GM18498 (cell line): ENCODE data around the gene ARHGAP35.
"Not testable (repeated sequence)": the region's sequence is repeated elsewhere in the genome, so short reads cannot be mapped to it uniquely, and the experiment has no call there.

Experiments
- ATAC-seq: cut with Tn5 transposase; IDR thresholded peaks from one replicate; pipeline ENCODE4 v1.9.1; 2021; ENCODE audit warnings: mild to moderate bottlenecking, moderate library complexity; ENCODE audit not compliant: unreplicated experiment

The ARHGAP35 gene

GRCh38 chr19:46868025-46868802, 7.4 kb downstream of the ARHGAP35 start:
- ATAC-seq: no peak

- not testable (repeated sequence) for ATAC-seq
These were observed 10.4 kb downstream of the ARHGAP35 start for GRCh38 chr19:46871173-46871572.

- no peak for ATAC-seq
These were observed 12.2 kb downstream of the ARHGAP35 start for GRCh38 chr19:46872967-46873366.

GRCh38 chr19:46875234-46875633, 14.4 kb downstream of the ARHGAP35 start:
- ATAC-seq: no peak

GRCh38 chr19:46875657-46876056, 14.9 kb downstream of the ARHGAP35 start:
- ATAC-seq: no peak

- ATAC-seq: no peak
These were observed 18.0 kb downstream of the ARHGAP35 start for GRCh38 chr19:46878613-46879375.

GRCh38 chr19:46880431-46880830, 19.6 kb downstream of the ARHGAP35 start:
- ATAC-seq: no peak

GRCh38 chr19:46881092-46881491, 20.3 kb downstream of the ARHGAP35 start:
- ATAC-seq: no peak

- no peak for ATAC-seq
These were observed 21.2 kb downstream of the ARHGAP35 start for GRCh38 chr19:46882034-46882433.

- not testable (repeated sequence) for ATAC-seq
These were observed 22.0 kb downstream of the ARHGAP35 start for GRCh38 chr19:46882751-46883150.

GRCh38 chr19:46885411-46885810, 24.6 kb downstream of the ARHGAP35 start:
- ATAC-seq: no peak

- no peak for ATAC-seq
These were observed 25.9 kb downstream of the ARHGAP35 start for GRCh38 chr19:46886546-46887239.

- no peak for ATAC-seq
These were observed 26.5 kb downstream of the ARHGAP35 start for GRCh38 chr19:46887240-46887782.

GRCh38 chr19:46890423-46891170, 29.8 kb downstream of the ARHGAP35 start:
- no peak for ATAC-seq

GRCh38 chr19:46892252-46893179, 31.7 kb downstream of the ARHGAP35 start:
- no peak for ATAC-seq

- ATAC-seq: no peak
These were observed 35.4 kb downstream of the ARHGAP35 start for GRCh38 chr19:46896076-46896794.

GRCh38 chr19:46898731-46899130, 37.9 kb downstream of the ARHGAP35 start:
- no peak for ATAC-seq

- ATAC-seq: no peak
These were observed 39.5 kb downstream of the ARHGAP35 start for GRCh38 chr19:46900341-46900740.
